H1 (cell line): ENCODE measurements around the gene SLC25A21. TPM values are rescaled to one million over a fixed set of nuclear protein-coding genes. Genes with fewer than 3 reads are reported as not detected.

Experiments
- ASH2L ChIP-seq: fragments of 200-600, 300-600 bp; sonication (generic); IDR thresholded peaks from one replicate; pipeline ENCODE4 v1.7.1; 2017; ENCODE audit warnings: low read length
- BACH1 ChIP-seq: IDR thresholded peaks from 2 replicates; pipeline ENCODE4 v1.6.1; 2012; ENCODE audit warnings: low read length, improper control_type of control experiment
- CHD1 ChIP-seq: IDR thresholded peaks from 2 replicates; pipeline ENCODE4 v1.6.1; 2012; ENCODE audit warnings: low read depth, low read length, improper control_type of control experiment
- KDM5A ChIP-seq: fragments of 200-600 bp; IDR thresholded peaks from 2 replicates; pipeline ENCODE4 v1.7.1; 2012; ENCODE audit warnings: mild to moderate bottlenecking, low read length, inconsistent platforms, mixed read lengths
- RAD21 ChIP-seq, 2 experiments: IDR thresholded peaks in 1 of 2; conservative IDR thresholded peaks in 1 of 2; 2 replicates each; pipeline ENCODE4 v1.6.1; 2011; ENCODE audit warnings: low read depth in 2 of 2, low read length in 2 of 2, improper control_type of control experiment in 1 of 2, inconsistent platforms in 1 of 2, mild to moderate bottlenecking in 1 of 2, moderate library complexity in 1 of 2
- SAP30 ChIP-seq: fragments of 300-600 bp; sonication (generic); IDR thresholded peaks from 2 replicates; pipeline ENCODE4 v1.7.1; 2012; ENCODE audit warnings: low read length, moderate library complexity, mild to moderate bottlenecking, inconsistent platforms; ENCODE audit not compliant: insufficient read depth, insufficient replicate concordance
- SIRT6 ChIP-seq: IDR thresholded peaks from one replicate; pipeline ENCODE4 v1.7.1; 2012; ENCODE audit warnings: low read length, inconsistent platforms
- SRF ChIP-seq: IDR thresholded peaks from 2 replicates; pipeline ENCODE4 v1.6.1; 2011; ENCODE audit warnings: mild to moderate bottlenecking, low read depth, low read length, moderate library complexity
- TBP ChIP-seq: IDR thresholded peaks from 2 replicates; pipeline ENCODE4 v1.6.1; 2011; ENCODE audit warnings: low read depth, low read length, improper control_type of control experiment
- polyA plus RNA-seq, 7 experiments: library from polyadenylated mRNA; depleted of rRNA in 3 of 7; stranded (reverse) in 5 of 7; unstranded in 2 of 7; fragments of >200 nt in 5 of 7; fragments of 200-250 nt in 2 of 7; gene quantifications; 1 replicate in 5 of 7; 2 replicates in 1 of 7; 4 replicates in 1 of 7; pipeline versions ENCODE4 v1.2.1 to v1.2.3, GENCODE V29; 2011 to 2013; ENCODE audit warnings: missing spikeins in 2 of 7, mixed read lengths in 2 of 7
- total RNA-seq: library from RNA; stranded (reverse); fragmentation: NEBNext Ultra II Directional; extraction: Animal tissue kit (Norgen Biotek cat#: 25700); gene quantifications from 2 replicates; pipeline ENCODE4 v1.2.1, GENCODE V29; 2021
- TF ChIP-seq, protein P1 (sequence below): fragments of 300-600 bp; sonication (generic); IDR thresholded peaks from 2 replicates; pipeline ENCODE4 v1.7.1; 2012; ENCODE audit warnings: low read length, moderate library complexity, mild to moderate bottlenecking, inconsistent platforms; ENCODE audit not compliant: insufficient replicate concordance

SLC25A21 gene
- total and polyA plus RNA-seq, 2 of the 8 experiments (the other 6 are each of a cell fraction or from before 2014, with no cell fraction given), result 6.9 to 15.7 TPM

DNA sequence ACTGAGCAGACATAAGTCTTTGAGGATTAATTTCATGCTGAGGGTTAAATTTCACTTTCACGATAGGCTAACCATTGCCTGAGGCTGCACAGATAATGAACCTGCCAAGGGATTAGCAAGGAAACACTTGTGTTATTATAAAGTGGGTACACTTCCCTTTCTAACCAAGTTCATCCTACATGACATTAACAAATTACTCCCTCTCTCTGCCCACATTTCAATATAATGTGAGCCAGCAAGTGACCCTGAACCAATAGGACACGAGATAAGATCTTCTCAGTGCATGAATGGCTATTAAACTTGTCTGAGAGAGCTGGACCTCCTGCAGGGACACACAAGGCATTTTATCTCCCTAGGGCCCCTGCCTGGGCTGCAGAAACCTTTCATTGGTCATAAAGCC is 337.3 kb downstream of the SLC25A21 start (continued):
- TF ChIP-seq, protein P1, sequence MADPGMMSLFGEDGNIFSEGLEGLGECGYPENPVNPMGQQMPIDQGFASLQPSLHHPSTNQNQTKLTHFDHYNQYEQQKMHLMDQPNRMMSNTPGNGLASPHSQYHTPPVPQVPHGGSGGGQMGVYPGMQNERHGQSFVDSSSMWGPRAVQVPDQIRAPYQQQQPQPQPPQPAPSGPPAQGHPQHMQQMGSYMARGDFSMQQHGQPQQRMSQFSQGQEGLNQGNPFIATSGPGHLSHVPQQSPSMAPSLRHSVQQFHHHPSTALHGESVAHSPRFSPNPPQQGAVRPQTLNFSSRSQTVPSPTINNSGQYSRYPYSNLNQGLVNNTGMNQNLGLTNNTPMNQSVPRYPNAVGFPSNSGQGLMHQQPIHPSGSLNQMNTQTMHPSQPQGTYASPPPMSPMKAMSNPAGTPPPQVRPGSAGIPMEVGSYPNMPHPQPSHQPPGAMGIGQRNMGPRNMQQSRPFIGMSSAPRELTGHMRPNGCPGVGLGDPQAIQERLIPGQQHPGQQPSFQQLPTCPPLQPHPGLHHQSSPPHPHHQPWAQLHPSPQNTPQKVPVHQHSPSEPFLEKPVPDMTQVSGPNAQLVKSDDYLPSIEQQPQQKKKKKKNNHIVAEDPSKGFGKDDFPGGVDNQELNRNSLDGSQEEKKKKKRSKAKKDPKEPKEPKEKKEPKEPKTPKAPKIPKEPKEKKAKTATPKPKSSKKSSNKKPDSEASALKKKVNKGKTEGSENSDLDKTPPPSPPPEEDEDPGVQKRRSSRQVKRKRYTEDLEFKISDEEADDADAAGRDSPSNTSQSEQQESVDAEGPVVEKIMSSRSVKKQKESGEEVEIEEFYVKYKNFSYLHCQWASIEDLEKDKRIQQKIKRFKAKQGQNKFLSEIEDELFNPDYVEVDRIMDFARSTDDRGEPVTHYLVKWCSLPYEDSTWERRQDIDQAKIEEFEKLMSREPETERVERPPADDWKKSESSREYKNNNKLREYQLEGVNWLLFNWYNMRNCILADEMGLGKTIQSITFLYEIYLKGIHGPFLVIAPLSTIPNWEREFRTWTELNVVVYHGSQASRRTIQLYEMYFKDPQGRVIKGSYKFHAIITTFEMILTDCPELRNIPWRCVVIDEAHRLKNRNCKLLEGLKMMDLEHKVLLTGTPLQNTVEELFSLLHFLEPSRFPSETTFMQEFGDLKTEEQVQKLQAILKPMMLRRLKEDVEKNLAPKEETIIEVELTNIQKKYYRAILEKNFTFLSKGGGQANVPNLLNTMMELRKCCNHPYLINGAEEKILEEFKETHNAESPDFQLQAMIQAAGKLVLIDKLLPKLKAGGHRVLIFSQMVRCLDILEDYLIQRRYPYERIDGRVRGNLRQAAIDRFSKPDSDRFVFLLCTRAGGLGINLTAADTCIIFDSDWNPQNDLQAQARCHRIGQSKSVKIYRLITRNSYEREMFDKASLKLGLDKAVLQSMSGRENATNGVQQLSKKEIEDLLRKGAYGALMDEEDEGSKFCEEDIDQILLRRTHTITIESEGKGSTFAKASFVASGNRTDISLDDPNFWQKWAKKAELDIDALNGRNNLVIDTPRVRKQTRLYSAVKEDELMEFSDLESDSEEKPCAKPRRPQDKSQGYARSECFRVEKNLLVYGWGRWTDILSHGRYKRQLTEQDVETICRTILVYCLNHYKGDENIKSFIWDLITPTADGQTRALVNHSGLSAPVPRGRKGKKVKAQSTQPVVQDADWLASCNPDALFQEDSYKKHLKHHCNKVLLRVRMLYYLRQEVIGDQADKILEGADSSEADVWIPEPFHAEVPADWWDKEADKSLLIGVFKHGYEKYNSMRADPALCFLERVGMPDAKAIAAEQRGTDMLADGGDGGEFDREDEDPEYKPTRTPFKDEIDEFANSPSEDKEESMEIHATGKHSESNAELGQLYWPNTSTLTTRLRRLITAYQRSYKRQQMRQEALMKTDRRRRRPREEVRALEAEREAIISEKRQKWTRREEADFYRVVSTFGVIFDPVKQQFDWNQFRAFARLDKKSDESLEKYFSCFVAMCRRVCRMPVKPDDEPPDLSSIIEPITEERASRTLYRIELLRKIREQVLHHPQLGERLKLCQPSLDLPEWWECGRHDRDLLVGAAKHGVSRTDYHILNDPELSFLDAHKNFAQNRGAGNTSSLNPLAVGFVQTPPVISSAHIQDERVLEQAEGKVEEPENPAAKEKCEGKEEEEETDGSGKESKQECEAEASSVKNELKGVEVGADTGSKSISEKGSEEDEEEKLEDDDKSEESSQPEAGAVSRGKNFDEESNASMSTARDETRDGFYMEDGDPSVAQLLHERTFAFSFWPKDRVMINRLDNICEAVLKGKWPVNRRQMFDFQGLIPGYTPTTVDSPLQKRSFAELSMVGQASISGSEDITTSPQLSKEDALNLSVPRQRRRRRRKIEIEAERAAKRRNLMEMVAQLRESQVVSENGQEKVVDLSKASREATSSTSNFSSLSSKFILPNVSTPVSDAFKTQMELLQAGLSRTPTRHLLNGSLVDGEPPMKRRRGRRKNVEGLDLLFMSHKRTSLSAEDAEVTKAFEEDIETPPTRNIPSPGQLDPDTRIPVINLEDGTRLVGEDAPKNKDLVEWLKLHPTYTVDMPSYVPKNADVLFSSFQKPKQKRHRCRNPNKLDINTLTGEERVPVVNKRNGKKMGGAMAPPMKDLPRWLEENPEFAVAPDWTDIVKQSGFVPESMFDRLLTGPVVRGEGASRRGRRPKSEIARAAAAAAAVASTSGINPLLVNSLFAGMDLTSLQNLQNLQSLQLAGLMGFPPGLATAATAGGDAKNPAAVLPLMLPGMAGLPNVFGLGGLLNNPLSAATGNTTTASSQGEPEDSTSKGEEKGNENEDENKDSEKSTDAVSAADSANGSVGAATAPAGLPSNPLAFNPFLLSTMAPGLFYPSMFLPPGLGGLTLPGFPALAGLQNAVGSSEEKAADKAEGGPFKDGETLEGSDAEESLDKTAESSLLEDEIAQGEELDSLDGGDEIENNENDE, result no peak
- TF ChIP-seq SAP30, result no peak
- TF ChIP-seq SRF, result no peak
- no peak for TF ChIP-seq TBP
- TF ChIP-seq RAD21 (IDR thresholded peaks at IDR 0.05 in 1 of 2, conservative IDR thresholded peaks at IDR 0.05 in 1 of 2; ENCODE audit: low read depth in 2 of 2, low read length in 2 of 2), result no peak
- no peak for TF ChIP-seq ASH2L
- TF ChIP-seq BACH1, result no peak
- TF ChIP-seq SIRT6, result no peak
- no peak for TF ChIP-seq KDM5A
- no peak for TF ChIP-seq CHD1
